Measurements from ENCODE around the gene PEX1.
"Not testable (repeated sequence)": the region's sequence is repeated elsewhere in the genome, so short reads cannot be mapped to it uniquely, and the experiment has no call there.

The PEX1 gene

GRCh38 chr7:92460109-92460508, 68.2 kb downstream of the PEX1 start:
- H3K27ac ChIP-seq (ENCODE audit: low read depth, low read length): no peak overlapping the region
- 100% methylated on average over 1 of the region's 2 CpGs for whole genome bisulfite sequencing
- H3K4me1 ChIP-seq (ENCODE audit: insufficient read depth, low read length): no peaks in the 10 kb centered on the region
- H3K36me3 ChIP-seq (ENCODE audit: insufficient read depth, low read length): peaks cover 30% of the 10 kb centered on the region
- H3K4me3 ChIP-seq (ENCODE audit: low read length): no peak overlapping the region
- H3K27me3 ChIP-seq (ENCODE audit: insufficient read depth, low read length): no peaks in the 10 kb centered on the region
- H3K9ac ChIP-seq (ENCODE audit: low read depth, low read length): no peak overlapping the region
- no peaks in the 10 kb centered on the region for H3K9me3 ChIP-seq (ENCODE audit: insufficient read depth, low read depth, low read length)

GRCh38 chr7:92456236-92456635, 72.1 kb downstream of the PEX1 start:
- WGBS: 94% methylated on average over 2 of the region's 2 CpGs
- H3K27me3 ChIP-seq (ENCODE audit: insufficient read depth, low read length): no peaks in the 10 kb centered on the region
- H3K9ac ChIP-seq (ENCODE audit: low read depth, low read length): no peak overlapping the region
- peaks cover 69% of the 10 kb centered on the region for H3K36me3 ChIP-seq (ENCODE audit: insufficient read depth, low read length)
- no peaks in the 10 kb centered on the region for H3K9me3 ChIP-seq (ENCODE audit: insufficient read depth, low read depth, low read length)
- no peaks in the 10 kb centered on the region for H3K4me1 ChIP-seq (ENCODE audit: insufficient read depth, low read length)
- H3K27ac ChIP-seq (ENCODE audit: low read depth, low read length): no peak overlapping the region
- no peak overlapping the region for H3K4me3 ChIP-seq (ENCODE audit: low read length)

- WGBS: 98% methylated on average over 2 of the region's 2 CpGs
- Histone ChIP-seq H3K4me1 (ENCODE audit: insufficient read depth, low read length) (peaks cover 9% of the 10 kb centered on the region; the same call in 1 of the 2 replicates), H3K9me3 (ENCODE audit: insufficient read depth, low read depth, low read length) (no peaks in the 10 kb centered on the region), H3K27ac (ENCODE audit: low read depth, low read length) (no peak overlapping the region), H3K36me3 (ENCODE audit: insufficient read depth, low read length) (peaks cover 81% of the 10 kb centered on the region), H3K9ac (ENCODE audit: low read depth, low read length) (no peak overlapping the region), H3K27me3 (ENCODE audit: insufficient read depth, low read length) (no peaks in the 10 kb centered on the region), H3K4me3 (ENCODE audit: low read length) (no peak overlapping the region)
Observed at GRCh38 chr7:92451645-92452044, 76.7 kb downstream of the PEX1 start.

- H3K36me3 ChIP-seq (ENCODE audit: insufficient read depth, low read length): peaks cover 47% of the 10 kb centered on the region
- peak overlapping the region; percentile 99 for H3K4me3 ChIP-seq (ENCODE audit: low read length)
- H3K4me1 ChIP-seq (ENCODE audit: insufficient read depth, low read length): peaks cover 9% of the 10 kb centered on the region; the same call in 1 of the 2 replicates
- WGBS: 11% methylated on average over 11 of the region's 11 CpGs
- H3K9me3 ChIP-seq (ENCODE audit: insufficient read depth, low read depth, low read length): no peaks in the 10 kb centered on the region
- no peaks in the 10 kb centered on the region for H3K27me3 ChIP-seq (ENCODE audit: insufficient read depth, low read length)
- H3K27ac ChIP-seq (ENCODE audit: low read depth, low read length): no peak overlapping the region; the same call in 1 of the 2 replicates
- peak overlapping the region; percentile 98 for H3K9ac ChIP-seq (ENCODE audit: low read depth, low read length)
Observed at GRCh38 chr7:92448205-92448747, 80.0 kb downstream of the PEX1 start.

GRCh38 chr7:92447345-92448204, 80.7 kb downstream of the PEX1 start, which contains the start of gene GATAD1:
Gene GATAD1, plus strand, starts transcription at chr7:92447482. Its CDS starts 248 bp downstream, at chr7:92447730.
- Histone ChIP-seq H3K9me3 (ENCODE audit: insufficient read depth, low read depth, low read length) (no peaks in the 10 kb centered on the region), H3K36me3 (ENCODE audit: insufficient read depth, low read length) (peaks cover 40% of the 10 kb centered on the region), H3K4me1 (ENCODE audit: insufficient read depth, low read length) (peaks cover 9% of the 10 kb centered on the region; the same call in 1 of the 2 replicates), H3K4me3 (ENCODE audit: low read length) (peak within 1 kb of the TSS; percentile 99), H3K9ac (ENCODE audit: low read depth, low read length) (peak within 1 kb of the TSS; percentile 98), H3K27ac (ENCODE audit: low read depth, low read length) (peak within 1 kb of the TSS; percentile 94), H3K27me3 (ENCODE audit: insufficient read depth, low read length) (no peaks in the 10 kb centered on the region)
- under 1% methylated on average over 87 of the region's 87 CpGs for WGBS

GRCh38 chr7:92446869-92447344, 81.4 kb downstream of the PEX1 start:
- Histone ChIP-seq H3K9me3 (ENCODE audit: insufficient read depth, low read depth, low read length) (no peaks in the 10 kb centered on the region), H3K36me3 (ENCODE audit: insufficient read depth, low read length) (peaks cover 33% of the 10 kb centered on the region), H3K27me3 (ENCODE audit: insufficient read depth, low read length) (no peaks in the 10 kb centered on the region), H3K4me3 (ENCODE audit: low read length) (peak overlapping the region; percentile 99), H3K9ac (ENCODE audit: low read depth, low read length) (peak overlapping the region; percentile 98; the same call in 1 of the 2 replicates), H3K4me1 (ENCODE audit: insufficient read depth, low read length) (peaks cover 9% of the 10 kb centered on the region; the same call in 1 of the 2 replicates), H3K27ac (ENCODE audit: low read depth, low read length) (no peak overlapping the region)
- 57% methylated on average over 21 of the region's 21 CpGs for WGBS

- not testable (repeated sequence) for H3K27me3 ChIP-seq (ENCODE audit: insufficient read depth, low read length); H3K9me3 ChIP-seq (ENCODE audit: insufficient read depth, low read depth, low read length); H3K36me3 ChIP-seq (ENCODE audit: insufficient read depth, low read length); H3K9ac ChIP-seq (ENCODE audit: low read depth, low read length); H3K27ac ChIP-seq (ENCODE audit: low read depth, low read length); H3K4me1 ChIP-seq (ENCODE audit: insufficient read depth, low read length); H3K4me3 ChIP-seq (ENCODE audit: low read length)
- WGBS: 76% methylated on average over 2 of the region's 2 CpGs
Observed at GRCh38 chr7:92442720-92443119, 85.6 kb downstream of the PEX1 start.

- no peaks in the 10 kb centered on the region for H3K9me3 ChIP-seq (ENCODE audit: insufficient read depth, low read depth, low read length)
- H3K9ac ChIP-seq (ENCODE audit: low read depth, low read length): no peak overlapping the region
- peaks cover 22% of the 10 kb centered on the region for H3K4me1 ChIP-seq (ENCODE audit: insufficient read depth, low read length)
- 79% methylated on average over 6 of the region's 6 CpGs for WGBS
- H3K36me3 ChIP-seq (ENCODE audit: insufficient read depth, low read length): no peaks in the 10 kb centered on the region
- H3K4me3 ChIP-seq (ENCODE audit: low read length): no peak overlapping the region
- H3K27ac ChIP-seq (ENCODE audit: low read depth, low read length): no peak overlapping the region
- H3K27me3 ChIP-seq (ENCODE audit: insufficient read depth, low read length): no peaks in the 10 kb centered on the region
Observed at GRCh38 chr7:92437956-92438491, 90.3 kb downstream of the PEX1 start.

All from HUES64 (cell line).